OCI-LY3 (cell line): ENCODE data around the gene ADGRG1.
"Not testable (repeated sequence)": the region's sequence is repeated elsewhere in the genome, so short reads cannot be mapped to it uniquely, and the experiment has no call there.

Experiments used
- H2AFZ ChIP-seq: fragments of 200-600, 300-600 bp; shearing (Covaris generic); 2 replicates; pipeline ENCODE4 v1.6.0; 2014; ENCODE audit warnings: antibody characterized with exemption, low read depth, low read length
- H3K27ac ChIP-seq: fragments of 200-600, 300-600 bp; sonication (generic); 2 replicates; pipeline ENCODE4 v1.5.1; 2014; ENCODE audit warnings: mild to moderate bottlenecking, low read length, moderate library complexity, mixed read lengths
- H3K27me3 ChIP-seq: fragments of 200-600, 300-600 bp; sonication (generic); 2 replicates; pipeline ENCODE4 v1.6.1; 2014; ENCODE audit warnings: low read depth, low read length, mixed read lengths
- H3K36me3 ChIP-seq: fragments of 200-600, 300-600 bp; sonication (generic); replicated peaks from 2 replicates; pipeline ENCODE3; 2014; ENCODE audit warnings: low read depth, low read length, mixed read lengths
- H3K4me1 ChIP-seq: fragments of 300-600, 200-600 bp; sonication (generic); 2 replicates; pipeline ENCODE4 v1.6.1; 2014; ENCODE audit warnings: low read length, mixed read lengths
- H3K4me2 ChIP-seq: fragments of 200-600, 300-600 bp; sonication (generic); 2 replicates; pipeline ENCODE4 v1.6.1; 2014; ENCODE audit warnings: low read length, mixed read lengths
- H3K4me3 ChIP-seq: fragments of 300-600, 200-600 bp; sonication (generic); 2 replicates; pipeline ENCODE4 v1.5.1; 2014; ENCODE audit warnings: antibody characterized with exemption, mild to moderate bottlenecking, low read length, moderate library complexity
- H3K79me2 ChIP-seq: fragments of 300-600, 200-600 bp; shearing (Covaris generic); 2 replicates; pipeline ENCODE4 v1.6.1; 2014; ENCODE audit warnings: mild to moderate bottlenecking, low read length, mixed read lengths
- H3K9ac ChIP-seq: fragments of 300-600, 200-600 bp; shearing (Covaris generic); 2 replicates; pipeline ENCODE4 v1.6.0; 2014; ENCODE audit warnings: mild to moderate bottlenecking, low read length, moderate library complexity
- H3K9me3 ChIP-seq: fragments of 200-600, 300-600 bp; shearing (Covaris generic); 2 replicates; pipeline ENCODE4 v1.6.1; 2014; ENCODE audit warnings: low read length, mixed read lengths; ENCODE audit not compliant: insufficient read depth
- H4K20me1 ChIP-seq: fragments of 200-600, 300-600 bp; sonication (generic); 2 replicates; pipeline ENCODE4 v1.6.1; 2016; ENCODE audit warnings: low read length, mixed read lengths; ENCODE audit not compliant: insufficient read depth
- EZH2phosphoT487 ChIP-seq: fragments of 200-600 bp; shearing (Covaris generic); IDR thresholded peaks from 2 replicates; pipeline ENCODE4 v1.6.1; 2018; ENCODE audit warnings: antibody characterized with exemption, mixed run types, low read depth
- TF ChIP-seq, protein P1 (sequence below): fragments of 200-600, 300-600 bp; sonication (generic); IDR thresholded peaks from 2 replicates; pipeline ENCODE4 v1.5.1; 2014; ENCODE audit warnings: antibody characterized with exemption, low read length, low read depth

ADGRG1 gene

GRCh38 chr16:57592591-57593003 is 35.8 kb upstream of the ADGRG1 start:
- Histone ChIP-seq H4K20me1 (no peaks in the 10 kb centered on the region), H3K27ac (no peak overlapping the region), H3K4me3 (no peak overlapping the region), H3K9ac (no peak overlapping the region), H3K27me3 (peaks cover 55% of the 10 kb centered on the region), H3K9me3 (peaks cover 4% of the 10 kb centered on the region; the same call in 1 of the 2 replicates), H3K79me2 (no peaks in the 10 kb centered on the region), H3K36me3 (no peaks in the 10 kb centered on the region), H3K4me1 (no peaks in the 10 kb centered on the region), H2AFZ (no peak overlapping the region), H3K4me2 (no peak overlapping the region)
- TF ChIP-seq EZH2phosphoT487: no peak
- TF ChIP-seq, protein P1, sequence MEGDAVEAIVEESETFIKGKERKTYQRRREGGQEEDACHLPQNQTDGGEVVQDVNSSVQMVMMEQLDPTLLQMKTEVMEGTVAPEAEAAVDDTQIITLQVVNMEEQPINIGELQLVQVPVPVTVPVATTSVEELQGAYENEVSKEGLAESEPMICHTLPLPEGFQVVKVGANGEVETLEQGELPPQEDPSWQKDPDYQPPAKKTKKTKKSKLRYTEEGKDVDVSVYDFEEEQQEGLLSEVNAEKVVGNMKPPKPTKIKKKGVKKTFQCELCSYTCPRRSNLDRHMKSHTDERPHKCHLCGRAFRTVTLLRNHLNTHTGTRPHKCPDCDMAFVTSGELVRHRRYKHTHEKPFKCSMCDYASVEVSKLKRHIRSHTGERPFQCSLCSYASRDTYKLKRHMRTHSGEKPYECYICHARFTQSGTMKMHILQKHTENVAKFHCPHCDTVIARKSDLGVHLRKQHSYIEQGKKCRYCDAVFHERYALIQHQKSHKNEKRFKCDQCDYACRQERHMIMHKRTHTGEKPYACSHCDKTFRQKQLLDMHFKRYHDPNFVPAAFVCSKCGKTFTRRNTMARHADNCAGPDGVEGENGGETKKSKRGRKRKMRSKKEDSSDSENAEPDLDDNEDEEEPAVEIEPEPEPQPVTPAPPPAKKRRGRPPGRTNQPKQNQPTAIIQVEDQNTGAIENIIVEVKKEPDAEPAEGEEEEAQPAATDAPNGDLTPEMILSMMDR: no peak

- no peaks in the 10 kb centered on the region for H3K4me1 ChIP-seq
- H4K20me1 ChIP-seq: no peaks in the 10 kb centered on the region
- no peak overlapping the region for H3K4me2 ChIP-seq
- H3K4me3 ChIP-seq: no peak overlapping the region
- H3K9me3 ChIP-seq: peaks cover 4% of the 10 kb centered on the region; the same call in 1 of the 2 replicates
- H2AFZ ChIP-seq: no peak overlapping the region
- H3K36me3 ChIP-seq: no peaks in the 10 kb centered on the region
- H3K79me2 ChIP-seq: no peaks in the 10 kb centered on the region
- H3K27me3 ChIP-seq: peaks cover 58% of the 10 kb centered on the region
- no peak overlapping the region for H3K27ac ChIP-seq
- TF ChIP-seq, protein P1: no peak
- no peak for TF ChIP-seq EZH2phosphoT487
- no peak overlapping the region for H3K9ac ChIP-seq
Observed at GRCh38 chr16:57593021-57593420, 35.4 kb upstream of the ADGRG1 start.

- Histone ChIP-seq H3K9ac (no peak overlapping the region), H3K9me3 (peaks cover 4% of the 10 kb centered on the region; the same call in 1 of the 2 replicates), H2AFZ (no peak overlapping the region), H3K36me3 (no peaks in the 10 kb centered on the region), H3K79me2 (no peaks in the 10 kb centered on the region), H4K20me1 (no peaks in the 10 kb centered on the region), H3K4me1 (no peaks in the 10 kb centered on the region), H3K4me2 (no peak overlapping the region), H3K27ac (no peak overlapping the region), H3K4me3 (no peak overlapping the region), H3K27me3 (peaks cover 60% of the 10 kb centered on the region)
- TF ChIP-seq, protein P1: no peak
- no peak for TF ChIP-seq EZH2phosphoT487
Observed at GRCh38 chr16:57593990-57594389, 34.4 kb upstream of the ADGRG1 start.

DNA sequence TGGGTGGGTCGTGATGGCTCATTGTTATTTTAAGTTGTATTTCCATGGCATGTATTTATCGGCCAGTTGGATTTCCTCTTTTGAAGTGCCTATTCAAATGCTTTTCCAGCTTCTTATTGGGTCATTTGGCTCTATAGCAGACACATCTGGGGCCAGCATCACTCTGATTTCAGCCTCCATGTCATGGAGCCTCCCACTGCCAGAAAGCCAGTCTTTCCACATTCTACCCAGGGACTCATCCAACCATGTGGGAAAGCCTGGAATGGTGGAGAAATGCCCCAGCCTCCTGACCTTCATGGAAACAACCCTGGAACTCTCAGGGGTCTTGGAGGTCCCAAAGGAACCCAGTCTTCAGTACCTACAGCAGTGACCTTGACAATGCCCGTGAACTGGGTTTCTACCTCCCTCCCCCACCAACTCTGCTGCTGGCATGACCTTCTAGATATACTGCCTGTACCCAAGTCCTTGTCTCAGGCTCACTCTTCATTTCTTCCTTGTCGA is 33.8 kb upstream of the ADGRG1 start:
- no peak overlapping the region for H3K27ac ChIP-seq
- no peak overlapping the region for H3K4me3 ChIP-seq
- no peaks in the 10 kb centered on the region for H3K4me1 ChIP-seq
- no peaks in the 10 kb centered on the region for H3K79me2 ChIP-seq
- H4K20me1 ChIP-seq: no peaks in the 10 kb centered on the region
- no peak overlapping the region for H3K4me2 ChIP-seq
- TF ChIP-seq, protein P1: no peak
- no peak for TF ChIP-seq EZH2phosphoT487
- H3K27me3 ChIP-seq: peaks cover 60% of the 10 kb centered on the region
- no peak overlapping the region for H2AFZ ChIP-seq
- no peaks in the 10 kb centered on the region for H3K36me3 ChIP-seq
- no peak overlapping the region for H3K9ac ChIP-seq
- peaks cover 4% of the 10 kb centered on the region; the same call in 1 of the 2 replicates for H3K9me3 ChIP-seq

DNA sequence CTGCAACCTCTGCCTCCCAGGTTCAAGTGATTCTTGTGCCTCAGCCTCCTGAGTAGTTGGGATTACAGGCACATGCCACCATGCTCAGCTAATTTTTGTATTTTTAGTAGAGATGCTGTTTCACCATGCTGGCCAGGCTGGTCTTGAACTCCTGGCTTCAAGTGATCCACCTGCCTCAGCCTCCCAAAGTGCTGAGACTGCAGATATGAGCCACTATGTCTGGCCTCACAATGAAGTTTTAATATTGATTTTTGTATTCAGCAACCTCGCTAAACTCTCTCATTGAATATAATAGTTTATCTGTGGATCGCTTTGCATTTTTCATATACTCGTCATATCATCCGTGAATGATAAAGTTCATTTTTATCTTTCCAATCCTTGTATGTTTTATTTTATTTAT is 32.2 kb upstream of the ADGRG1 start:
- H2AFZ ChIP-seq: not testable (repeated sequence)

More for the DNA sequence above, 32.2 kb upstream of the ADGRG1 start:
- H3K79me2 ChIP-seq, H3K9ac ChIP-seq, H3K27ac ChIP-seq, H4K20me1 ChIP-seq, H3K36me3 ChIP-seq, H3K9me3 ChIP-seq, H3K4me3 ChIP-seq, H3K4me2 ChIP-seq: not testable (repeated sequence)
- Histone ChIP-seq H3K4me1 (peaks cover 10% of the 10 kb centered on the region), H3K27me3 (peaks cover 67% of the 10 kb centered on the region)
